Testis (tissue), 3 donors: ENCODE data around the gene PNPLA4. TPM values are rescaled to one million over a fixed set of nuclear protein-coding genes. Genes with fewer than 3 reads are reported as not detected.

Source experiments
- DNase-seq: peaks from one replicate; pipeline ENCODE4 v3.0.0-alpha.2; 2019
- H3K27ac ChIP-seq, 2 donors: fragments of 200-600 bp; sonication (generic); one replicate each; pipeline ENCODE4 v1.5.1; 2019
- H3K27me3 ChIP-seq: fragments of 200-600 bp; sonication (generic); one replicate; pipeline ENCODE4 v1.5.1; 2019
- H3K36me3 ChIP-seq: fragments of 200-600 bp; sonication (generic); one replicate; pipeline ENCODE4 v1.5.1; 2017; ENCODE audit warnings: low read depth; ENCODE audit errors: missing control alignments
- H3K4me1 ChIP-seq: fragments of 200-600 bp; sonication (generic); one replicate; pipeline ENCODE4 v1.5.1; 2019
- H3K4me3 ChIP-seq, 2 donors: fragments of 200-600 bp; sonication (generic); one replicate each; pipeline ENCODE4 v1.5.1; 2017 to 2019
- H3K9me3 ChIP-seq: fragments of 200-600 bp; sonication (generic); one replicate; pipeline ENCODE4 v1.5.1; 2017
- POLR2A ChIP-seq: fragments of 450-650 bp; IDR thresholded peaks from one replicate; pipeline ENCODE4 v1.6.1; 2017; ENCODE audit warnings: antibody characterized with exemption, mild to moderate bottlenecking, moderate library complexity
- WGBS, 2 donors: methylation state at CpG; one replicate each; pipeline ENCODE4 v1.1.5; 2018; 5-methylcytosine and 5-hydroxymethylcytosine counted together
- intact Hi-C: fragments of 100-400 bp; cut with DNase I; formaldehyde crosslinking; loops from one replicate; pipeline ENCODE4 v1.15.1; 2023; ENCODE audit warnings: low total_unique reads
- polyA plus RNA-seq: library from polyadenylated mRNA; stranded (reverse); fragments of 350-450 nt; fragmentation: Illumina TruSeq; extraction: RNeasy Lipid Tissue Mini Kit (QIAGEN cat#74804); gene quantifications from one replicate; pipeline ENCODE4 v1.2.3, GENCODE V29; 2014; ENCODE audit warnings: low read depth, low replicate concordance; ENCODE audit not compliant: insufficient read depth
- small RNA-seq, 2 donors: library from RNA; depleted of rRNA; stranded (forward); fragments of <200 nt; gene quantifications; one replicate each; pipeline ENCODE3, GENCODE V24; 2016
- total RNA-seq, 2 donors: library from RNA; depleted of rRNA; stranded (reverse); fragments of >200 nt; gene quantifications; one replicate each; pipeline ENCODE4 v1.2.3, GENCODE V29; 2016
- TF ChIP-seq, protein P1 (sequence below), 3 experiments: fragments of 450-650 bp in 2 of 3; fragments of 200-600 bp in 1 of 3; sonication (generic) in 1 of 3; IDR thresholded peaks; one replicate each; pipeline ENCODE4 v1.5.1; 2016 to 2019; ENCODE audit warnings: antibody characterized with exemption in 3 of 3, mild to moderate bottlenecking in 2 of 3, moderate library complexity in 1 of 3

Gene PNPLA4
- total and polyA plus RNA-seq, 3 donors from 2014 or later = 16.6 to 31.7 (median 20.6) TPM

DNA sequence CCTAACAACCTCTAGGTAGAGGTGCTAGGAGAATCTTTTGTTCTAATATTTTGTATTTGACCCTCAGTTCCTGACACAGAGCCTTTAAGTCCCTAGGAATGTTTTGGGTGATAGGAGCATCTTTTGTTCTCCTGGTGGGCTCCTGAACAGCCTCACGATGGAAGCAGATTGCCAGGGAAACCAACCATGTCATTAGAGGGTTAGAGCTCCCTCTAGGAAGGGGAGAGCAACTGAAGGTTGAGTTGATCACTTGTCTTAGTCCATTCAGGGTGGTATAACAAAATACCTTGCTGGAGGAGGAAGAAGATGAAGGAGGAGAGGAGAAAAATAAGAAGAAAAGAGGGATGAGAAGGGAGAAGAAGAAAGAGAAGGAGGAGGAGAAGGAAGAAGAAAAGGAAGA is 75.0 kb downstream of the PNPLA4 start:
- H3K9me3 ChIP-seq = no peaks in the 10 kb centered on the region
- no peaks in the 10 kb centered on the region for H3K36me3 ChIP-seq
- intact Hi-C loops = no loop called here
- DNase-seq = no peak
- TF ChIP-seq, protein P1, sequence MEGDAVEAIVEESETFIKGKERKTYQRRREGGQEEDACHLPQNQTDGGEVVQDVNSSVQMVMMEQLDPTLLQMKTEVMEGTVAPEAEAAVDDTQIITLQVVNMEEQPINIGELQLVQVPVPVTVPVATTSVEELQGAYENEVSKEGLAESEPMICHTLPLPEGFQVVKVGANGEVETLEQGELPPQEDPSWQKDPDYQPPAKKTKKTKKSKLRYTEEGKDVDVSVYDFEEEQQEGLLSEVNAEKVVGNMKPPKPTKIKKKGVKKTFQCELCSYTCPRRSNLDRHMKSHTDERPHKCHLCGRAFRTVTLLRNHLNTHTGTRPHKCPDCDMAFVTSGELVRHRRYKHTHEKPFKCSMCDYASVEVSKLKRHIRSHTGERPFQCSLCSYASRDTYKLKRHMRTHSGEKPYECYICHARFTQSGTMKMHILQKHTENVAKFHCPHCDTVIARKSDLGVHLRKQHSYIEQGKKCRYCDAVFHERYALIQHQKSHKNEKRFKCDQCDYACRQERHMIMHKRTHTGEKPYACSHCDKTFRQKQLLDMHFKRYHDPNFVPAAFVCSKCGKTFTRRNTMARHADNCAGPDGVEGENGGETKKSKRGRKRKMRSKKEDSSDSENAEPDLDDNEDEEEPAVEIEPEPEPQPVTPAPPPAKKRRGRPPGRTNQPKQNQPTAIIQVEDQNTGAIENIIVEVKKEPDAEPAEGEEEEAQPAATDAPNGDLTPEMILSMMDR (IDR thresholded peaks at IDR 0.05) = no peak
- TF ChIP-seq POLR2A = no peak
- H3K27me3 ChIP-seq = no peaks in the 10 kb centered on the region
- no peaks in the 10 kb centered on the region for H3K4me1 ChIP-seq
- H3K27ac ChIP-seq = no peak overlapping the region
- H3K4me3 ChIP-seq = no peak overlapping the region
- WGBS, 2 donors = 27 to 33% methylated on average over 1 of the region's 1 CpG

Small RNA genes lying within 50 kb of the gene (small RNA-seq; reads per million reads assigned to genes)
- gene AC005296.1 = 0 reads per million in 2 donors

Other genes with a start within 250 kb of the PNPLA4 start
- 100 to 1,000 TPM in 1 of 2 donors, 10 to 100 TPM in 1; 71.2 to 121 TPM for gene VCX, start 84.2 kb downstream of the PNPLA4 start, total RNA-seq
- 28.4 TPM for gene VCX, start 84.2 kb downstream of the PNPLA4 start, polyA plus RNA-seq
- 10 to 100 TPM; 32.2 to 57.7 TPM for gene VCX2, start 243.9 kb upstream of the PNPLA4 start, total RNA-seq
- 13.9 TPM for gene VCX2, start 243.9 kb upstream of the PNPLA4 start, polyA plus RNA-seq